SW480 (cell line): ENCODE measurements around the gene FOXM1.

Experiments used
- DNase-seq: peaks from one replicate; pipeline ENCODE4 v3.0.0-alpha.2; 2016; ENCODE audit warnings: low spot score

The FOXM1 gene

GRCh38 chr12:2836574-2836973 is 40.4 kb downstream of the FOXM1 start:
- DNase-seq, result no peak

DNA sequence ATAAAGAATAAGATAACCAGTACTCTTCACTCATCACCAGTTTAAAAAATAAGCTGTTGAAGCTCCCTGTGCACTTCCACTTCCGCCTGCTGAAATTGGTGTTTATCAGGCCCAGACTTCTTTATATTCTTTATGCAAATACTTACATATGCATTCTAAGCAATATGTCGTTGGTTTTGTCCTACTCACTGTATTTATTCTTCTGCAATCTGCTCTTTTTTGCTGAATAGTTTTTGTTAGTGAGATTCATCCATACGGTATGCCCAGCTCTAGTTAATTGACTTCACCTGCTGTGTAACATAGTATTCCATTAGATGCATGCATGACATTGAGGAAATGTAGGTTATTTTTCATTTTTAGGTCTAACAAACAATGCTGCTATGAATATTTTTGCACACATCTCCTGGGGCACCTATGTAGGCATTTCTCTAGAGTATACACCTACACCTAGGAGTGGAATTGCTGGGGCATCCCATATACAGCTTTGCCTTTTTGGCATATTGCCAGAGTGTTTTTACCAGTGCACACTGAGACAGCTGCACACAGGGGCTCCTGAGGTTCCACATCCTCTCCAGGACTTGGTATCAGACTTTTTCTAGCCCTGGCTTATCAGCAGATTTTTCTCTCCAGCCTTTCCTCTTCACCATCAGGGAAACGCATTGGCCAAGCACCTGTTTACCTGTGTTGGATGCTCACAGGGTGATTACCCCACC is 41.1 kb downstream of the FOXM1 start:
- no peak for DNase-seq

GRCh38 chr12:2834581-2835491 is 42.1 kb downstream of the FOXM1 start, which contains the start of gene NRIP2:
TSS of gene NRIP2 (minus strand) at chr12:2835035. CDS start at chr12:2834983, 52 bp downstream.
- DNase-seq, result no peak

DNA sequence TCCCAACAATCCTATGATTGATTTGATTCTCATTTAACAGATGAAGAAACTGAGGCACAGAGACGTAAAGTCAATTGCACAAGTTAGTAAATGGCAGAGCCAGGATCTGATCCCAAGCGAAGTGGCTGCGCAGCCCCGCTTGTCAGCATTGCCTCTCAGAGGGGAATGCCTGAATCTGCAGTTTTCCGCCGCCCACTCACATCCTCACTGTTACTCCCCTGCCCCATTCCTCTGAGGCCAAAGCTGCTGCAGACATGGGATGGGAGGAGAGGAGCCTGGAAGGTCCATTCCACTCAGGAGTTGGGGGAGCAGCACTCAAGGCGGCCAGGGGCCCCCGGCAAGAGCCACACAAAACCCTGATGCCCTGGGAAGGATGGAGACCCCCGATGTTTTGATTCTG is 43.2 kb downstream of the FOXM1 start:
- no peak for DNase-seq

- no peak for DNase-seq
Measured at GRCh38 chr12:2833327-2833726, 43.6 kb downstream of the FOXM1 start.

GRCh38 chr12:2832550-2833127 is 44.3 kb downstream of the FOXM1 start:
- no peak for DNase-seq

DNA sequence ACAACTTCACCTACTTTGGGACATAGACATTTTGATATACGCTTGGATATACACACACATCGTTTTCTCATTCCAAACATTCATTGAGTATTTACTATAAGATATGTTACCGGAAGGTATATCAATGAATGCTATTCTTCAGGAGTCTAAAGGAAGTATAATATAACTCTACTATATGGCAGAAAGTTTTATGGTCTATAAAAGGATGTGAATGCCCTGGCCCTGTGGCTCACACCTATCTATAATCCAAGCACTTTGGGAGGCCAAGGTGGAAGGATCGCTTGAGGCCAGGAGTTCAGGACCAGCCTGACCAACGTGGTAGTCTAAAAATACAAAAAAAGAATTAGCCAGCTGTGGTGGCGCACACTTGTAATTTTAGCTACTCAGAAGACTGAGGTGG is 47.7 kb downstream of the FOXM1 start:
- DNase-seq, result no peak

- no peak for DNase-seq
Measured at GRCh38 chr12:2826721-2827515, 50.1 kb downstream of the FOXM1 start.

- no peak for DNase-seq
Measured at GRCh38 chr12:2826036-2826435, 50.9 kb downstream of the FOXM1 start.

DNA sequence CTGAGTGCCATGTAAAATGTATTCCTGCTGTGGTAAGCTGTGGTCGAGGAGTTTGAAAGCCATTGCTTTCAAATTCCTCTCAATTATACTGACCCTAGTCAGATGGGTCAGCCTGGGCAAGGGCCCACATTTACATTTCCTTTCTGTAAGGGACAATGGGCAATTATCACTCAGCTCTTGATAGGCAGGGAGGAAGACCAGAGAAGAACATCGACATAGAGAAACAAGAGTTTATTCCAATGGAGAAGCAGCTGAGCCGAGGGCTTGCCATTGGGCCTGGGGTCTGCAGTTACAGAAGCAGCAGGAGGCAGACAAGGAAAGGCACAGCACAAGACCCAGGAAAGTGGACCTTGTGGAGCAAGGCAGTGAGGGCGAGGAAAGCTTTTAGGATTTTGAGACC is 51.8 kb downstream of the FOXM1 start:
- DNase-seq, result no peak

- DNase-seq, result no peak
Measured at GRCh38 chr12:2824541-2824940, 52.4 kb downstream of the FOXM1 start.

DNA sequence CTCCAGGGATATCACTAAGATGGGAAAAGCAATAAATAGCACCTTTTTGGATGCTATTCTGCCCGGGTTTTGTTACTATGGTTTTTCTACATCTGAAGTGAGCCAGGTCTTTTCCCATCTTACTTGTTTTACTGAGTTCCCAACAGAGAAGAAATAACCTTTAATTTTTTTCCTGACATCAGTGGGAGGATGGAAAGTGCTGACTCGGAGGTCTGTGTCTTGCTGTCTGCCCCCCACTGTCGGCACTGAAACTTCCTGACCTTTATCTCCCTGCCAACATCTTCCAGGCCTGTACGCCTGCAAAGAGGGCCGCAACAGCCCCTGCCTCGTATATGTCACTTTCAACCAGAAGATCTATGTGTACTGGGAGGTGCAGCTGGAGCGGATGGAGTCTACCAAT is 53.5 kb downstream of the FOXM1 start:
- DNase-seq, result no peak

DNA sequence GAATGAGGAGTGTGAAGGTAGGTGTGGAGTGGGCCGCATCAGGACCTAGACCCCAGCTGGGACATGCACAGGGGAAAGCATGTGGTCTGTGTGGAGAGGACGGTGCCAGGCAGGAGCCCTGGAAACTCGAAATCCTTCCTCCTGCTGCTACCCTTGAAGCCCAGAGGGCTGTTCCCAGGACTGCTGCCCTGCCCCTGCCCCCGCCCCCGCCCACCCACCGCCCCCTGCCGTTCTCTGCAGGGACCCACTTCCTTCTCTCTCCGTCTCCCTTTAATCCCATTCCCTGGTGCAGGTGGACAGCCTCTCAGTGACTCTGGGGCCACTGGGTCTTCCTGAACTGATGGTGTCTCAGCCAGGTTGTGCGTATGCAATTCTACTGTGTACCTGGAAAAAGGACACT is 56.5 kb downstream of the FOXM1 start:
- DNase-seq, result no peak

GRCh38 chr12:2819810-2820209 is 57.2 kb downstream of the FOXM1 start:
- DNase-seq, result no peak

GRCh38 chr12:2813214-2814185 is 63.5 kb downstream of the FOXM1 start:
- DNase-seq, result peak; percentile 81

DNA sequence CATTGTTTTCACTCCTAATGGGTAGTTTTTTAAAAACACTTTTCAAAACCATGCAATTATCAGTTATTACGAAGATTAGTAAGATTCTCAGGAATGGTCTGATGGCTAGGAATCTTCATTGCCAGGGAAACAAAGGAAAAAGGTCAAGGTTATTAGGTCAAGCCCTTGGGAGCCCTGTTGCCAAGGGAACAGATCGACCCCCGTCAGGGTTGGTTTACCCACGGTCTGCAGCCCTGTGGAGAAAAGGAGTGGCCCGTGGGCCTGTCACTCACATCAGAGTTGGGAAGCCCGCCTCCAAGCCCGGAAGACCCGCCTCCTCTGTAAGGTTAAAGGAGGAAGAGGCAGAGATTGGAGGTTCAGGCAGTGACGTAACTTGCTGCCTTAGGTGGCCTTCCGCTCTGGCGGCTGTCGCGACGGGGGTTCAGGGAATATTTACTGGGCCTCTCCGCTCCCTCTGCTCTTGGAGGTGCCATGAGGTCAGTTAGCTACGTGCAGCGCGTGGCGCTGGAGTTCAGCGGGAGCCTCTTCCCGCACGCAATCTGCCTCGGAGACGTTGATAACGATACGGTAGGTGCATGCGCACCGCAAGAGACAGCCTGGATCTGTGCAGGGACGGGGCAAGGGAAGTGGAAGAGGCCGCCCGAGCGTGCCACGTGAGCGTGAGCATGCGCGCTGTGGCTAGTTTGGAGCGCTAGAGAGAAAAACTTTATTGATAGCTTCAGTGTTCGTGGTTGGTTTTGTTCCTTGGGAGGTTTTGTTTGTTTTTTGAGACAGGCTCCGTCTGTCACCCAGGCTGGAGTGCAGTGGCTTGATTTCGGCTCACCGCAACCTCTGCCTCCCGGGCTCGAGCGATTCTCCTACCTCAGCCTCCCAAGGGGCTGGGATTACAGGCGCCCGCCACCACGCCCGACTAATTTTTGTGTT is 64.4 kb downstream of the FOXM1 start, which contains the start of gene ITFG2:
TSS of gene ITFG2 (plus strand) at position 379 of the 924 bp plus-strand sequence. CDS start at position 472, 93 bp downstream.
- peak; percentile 100 for DNase-seq

DNA sequence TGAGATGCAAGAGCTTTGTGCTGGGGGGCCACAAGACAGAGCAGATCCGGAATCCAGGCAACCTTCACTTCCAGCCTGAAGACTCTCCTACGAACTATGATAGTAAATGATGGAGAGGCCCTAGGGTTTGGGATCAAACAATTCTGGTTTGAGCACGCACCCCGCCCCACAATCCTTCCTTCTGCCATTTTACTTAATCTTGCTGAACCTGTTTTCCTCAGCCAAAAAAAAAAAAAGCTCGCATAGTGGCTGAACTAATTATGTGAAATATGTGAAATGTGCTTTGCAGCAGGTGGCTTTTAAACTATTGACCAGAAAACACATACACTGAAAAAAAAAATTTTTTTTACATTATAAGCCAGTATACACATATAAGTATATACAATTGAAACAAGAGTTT is 65.2 kb downstream of the FOXM1 start:
- DNase-seq, result no peak
